Tibial nerve (tissue), 4 donors: ENCODE results near the gene ZNF628.

Source experiments
- CTCF ChIP-seq, 5 experiments: fragments of 200-600 bp in 3 of 5; fragments of 450-650 bp in 2 of 5; sonication (generic) in 3 of 5; IDR thresholded peaks; one replicate each; pipeline ENCODE4 v1.5.1; 2016 to 2019; ENCODE audit warnings: antibody characterized with exemption in 5 of 5, mild to moderate bottlenecking in 3 of 5, moderate library complexity in 2 of 5
- EP300 ChIP-seq, 2 donors: sonication (generic); formaldehyde crosslinking; IDR thresholded peaks; one replicate each; pipeline ENCODE4 v1.6.1; 2017; ENCODE audit warnings: antibody characterized with exemption in 2 of 2, mild to moderate bottlenecking in 1 of 2
- POLR2A ChIP-seq, 2 donors: fragments of 450-650 bp; IDR thresholded peaks; one replicate each; pipeline ENCODE4 v1.6.1; 2017; ENCODE audit warnings: antibody characterized with exemption in 2 of 2, mild to moderate bottlenecking in 2 of 2, moderate library complexity in 2 of 2

- no peak for TF ChIP-seq CTCF (IDR thresholded peaks at IDR 0.05)
- no peak for TF ChIP-seq POLR2A (IDR thresholded peaks at IDR 0.05)
- no peak for TF ChIP-seq EP300 (IDR thresholded peaks at IDR 0.05)
These were observed 1.9 kb downstream of the ZNF628 start for GRCh38 chr19:55478364-55478763.
